DND-41 (cell line): ENCODE data around the gene PHC3.
A peak's percentile ranks its signal among the peaks of the same experiment; 100 is the strongest.

ENCODE experiments used
- ATAC-seq: fragments of 200-7000 bp; cut with Tn5 transposase; 3 replicates; pipeline ENCODE4 v1.9.1; 2021; ENCODE audit warnings: low read depth; ENCODE audit not compliant: insufficient read depth
- DNase-seq: peaks from one replicate; pipeline ENCODE4 v3.0.0-alpha.2; 2020
- H2AFZ ChIP-seq: 2 replicates; pipeline ENCODE4 v1.6.0; 2012; ENCODE audit warnings: low read depth, low read length
- H3K27ac ChIP-seq: 2 replicates; pipeline ENCODE4 v1.5.1; 2012; ENCODE audit warnings: low read length, inconsistent platforms
- H3K27me3 ChIP-seq: fragments of 200-600 bp; sonication (generic); 2 replicates; pipeline ENCODE4 v1.6.0; 2012; ENCODE audit warnings: low read length, mild to moderate bottlenecking, inconsistent platforms; ENCODE audit not compliant: insufficient read depth, poor library complexity
- H3K36me3 ChIP-seq: 2 replicates; pipeline ENCODE4 v1.5.1; 2012; ENCODE audit warnings: low read length, inconsistent platforms; ENCODE audit not compliant: insufficient read depth
- H3K4me1 ChIP-seq: 2 replicates; pipeline ENCODE4 v1.5.1; 2012; ENCODE audit warnings: mild to moderate bottlenecking, low read length; ENCODE audit not compliant: insufficient read depth
- H3K4me2 ChIP-seq: 2 replicates; pipeline ENCODE4 v1.6.0; 2012; ENCODE audit warnings: mild to moderate bottlenecking, moderate library complexity, low read length, inconsistent platforms; ENCODE audit not compliant: insufficient read depth
- H3K4me3 ChIP-seq, 2 experiments: fragments of 200-600 bp in 1 of 2; shearing (Covaris generic) in 1 of 2; 2 replicates each; pipeline ENCODE4 v1.5.1; 2012 to 2016; ENCODE audit warnings: inconsistent platforms in 2 of 2, low read length in 2 of 2, mild to moderate bottlenecking in 2 of 2, low read depth in 1 of 2, moderate library complexity in 1 of 2
- H3K79me2 ChIP-seq: 2 replicates; pipeline ENCODE4 v1.6.0; 2012; ENCODE audit warnings: low read length, inconsistent platforms; ENCODE audit not compliant: insufficient read depth
- H3K9ac ChIP-seq: 2 replicates; pipeline ENCODE4 v1.6.0; 2012; ENCODE audit warnings: low read depth, mild to moderate bottlenecking, inconsistent platforms, low read length, moderate library complexity
- H3K9me3 ChIP-seq: 2 replicates; pipeline ENCODE4 v1.5.1; 2012; ENCODE audit warnings: low read length, moderate library complexity, mild to moderate bottlenecking, inconsistent platforms; ENCODE audit not compliant: insufficient read depth, severe bottlenecking
- H4K20me1 ChIP-seq: 2 replicates; pipeline ENCODE4 v1.6.0; 2012; ENCODE audit warnings: low read length; ENCODE audit not compliant: insufficient read depth
- CTCF ChIP-seq: IDR thresholded peaks from 2 replicates; pipeline ENCODE4 v1.5.1; 2012; ENCODE audit warnings: borderline replicate concordance, low read length, moderate library complexity, mild to moderate bottlenecking; ENCODE audit not compliant: poor library complexity, severe bottlenecking; ENCODE audit errors: extremely low read depth
- EZH2 ChIP-seq: IDR thresholded peaks from 3 replicates; pipeline ENCODE4 v1.6.1; 2012; ENCODE audit warnings: borderline replicate concordance, low read depth, mild to moderate bottlenecking, moderate library complexity, low read length, inconsistent platforms; ENCODE audit not compliant: severe bottlenecking

PHC3 gene

GRCh38 chr3:170047133-170047404 is 134.5 kb downstream of the PHC3 start:
- Histone ChIP-seq H4K20me1 (no peaks in the 10 kb centered on the region), H3K27me3 (no peaks in the 10 kb centered on the region), H3K9me3 (no peaks in the 10 kb centered on the region), H3K4me2 (no peak overlapping the region), H3K9ac (no peak overlapping the region), H3K4me3 (no peak overlapping the region), H2AFZ (no peak overlapping the region), H3K36me3 (no peaks in the 10 kb centered on the region), H3K4me1 (no peaks in the 10 kb centered on the region), H3K27ac (no peak overlapping the region), H3K79me2 (no peaks in the 10 kb centered on the region)
- DNase-seq (no peak), ATAC-seq (no peak)
- no peak for TF ChIP-seq EZH2
- no peak for TF ChIP-seq CTCF

GRCh38 chr3:170046269-170047132 is 135.0 kb downstream of the PHC3 start:
- no peaks in the 10 kb centered on the region for H3K4me1 ChIP-seq
- H3K36me3 ChIP-seq, result no peaks in the 10 kb centered on the region
- DNase-seq (no peak), ATAC-seq (no peak)
- no peaks in the 10 kb centered on the region for H3K79me2 ChIP-seq
- H4K20me1 ChIP-seq, result no peaks in the 10 kb centered on the region
- no peak for TF ChIP-seq CTCF
- no peak for TF ChIP-seq EZH2
- H3K4me3 ChIP-seq, result no peak overlapping the region
- H2AFZ ChIP-seq, result no peak overlapping the region
- H3K9me3 ChIP-seq, result no peaks in the 10 kb centered on the region
- no peaks in the 10 kb centered on the region for H3K27me3 ChIP-seq
- no peak overlapping the region for H3K4me2 ChIP-seq
- no peak overlapping the region for H3K9ac ChIP-seq
- no peak overlapping the region for H3K27ac ChIP-seq

- no peak for TF ChIP-seq EZH2
- TF ChIP-seq CTCF, result no peak
- no peak overlapping the region for H3K9ac ChIP-seq
- H3K79me2 ChIP-seq, result no peaks in the 10 kb centered on the region
- H3K36me3 ChIP-seq, result no peaks in the 10 kb centered on the region
- H3K4me1 ChIP-seq, result no peaks in the 10 kb centered on the region
- H4K20me1 ChIP-seq, result no peaks in the 10 kb centered on the region
- no peak overlapping the region for H3K4me3 ChIP-seq
- no peak overlapping the region for H3K27ac ChIP-seq
- no peak overlapping the region for H3K4me2 ChIP-seq
- DNase-seq, result no peak
- H3K27me3 ChIP-seq, result no peaks in the 10 kb centered on the region
- H3K9me3 ChIP-seq, result no peaks in the 10 kb centered on the region
- H2AFZ ChIP-seq, result peak overlapping the region; percentile 3; the same call in 1 of the 2 replicates
- ATAC-seq, result no peak
These were observed 136.7 kb downstream of the PHC3 start for GRCh38 chr3:170044795-170045244.
